ENCODE results near the gene NFYB. TPM values are rescaled to one million over a fixed set of nuclear protein-coding genes. Genes with fewer than 3 reads are reported as not detected.

The NFYB gene
- total RNA-seq (2022) (28.3 and 36.0 TPM in 2 replicates), Bru-seq, nascent RNA (percentile 77 among the genes with signal in this experiment), BruChase-seq, experiment 1, labeled RNA remaining after a 6-hour chase (percentile 80 among the genes with signal in this experiment), BruChase-seq, experiment 2, labeled RNA remaining after a 2-hour chase (percentile 79 among the genes with signal in this experiment)
- long read RNA-seq, transcript NFYB-205 (8 exons, 1,727 nt): minor isoform, 8 of 54 reads
- long read RNA-seq, transcript NFYB-201 (8 exons, 3,512 nt): major isoform, 28 of 54 reads
- long read RNA-seq, partial matches to known transcripts: 6 of 54 reads
- long read RNA-seq, other reads (novel, unspliced or antisense): 12 of 54 reads

DNA sequence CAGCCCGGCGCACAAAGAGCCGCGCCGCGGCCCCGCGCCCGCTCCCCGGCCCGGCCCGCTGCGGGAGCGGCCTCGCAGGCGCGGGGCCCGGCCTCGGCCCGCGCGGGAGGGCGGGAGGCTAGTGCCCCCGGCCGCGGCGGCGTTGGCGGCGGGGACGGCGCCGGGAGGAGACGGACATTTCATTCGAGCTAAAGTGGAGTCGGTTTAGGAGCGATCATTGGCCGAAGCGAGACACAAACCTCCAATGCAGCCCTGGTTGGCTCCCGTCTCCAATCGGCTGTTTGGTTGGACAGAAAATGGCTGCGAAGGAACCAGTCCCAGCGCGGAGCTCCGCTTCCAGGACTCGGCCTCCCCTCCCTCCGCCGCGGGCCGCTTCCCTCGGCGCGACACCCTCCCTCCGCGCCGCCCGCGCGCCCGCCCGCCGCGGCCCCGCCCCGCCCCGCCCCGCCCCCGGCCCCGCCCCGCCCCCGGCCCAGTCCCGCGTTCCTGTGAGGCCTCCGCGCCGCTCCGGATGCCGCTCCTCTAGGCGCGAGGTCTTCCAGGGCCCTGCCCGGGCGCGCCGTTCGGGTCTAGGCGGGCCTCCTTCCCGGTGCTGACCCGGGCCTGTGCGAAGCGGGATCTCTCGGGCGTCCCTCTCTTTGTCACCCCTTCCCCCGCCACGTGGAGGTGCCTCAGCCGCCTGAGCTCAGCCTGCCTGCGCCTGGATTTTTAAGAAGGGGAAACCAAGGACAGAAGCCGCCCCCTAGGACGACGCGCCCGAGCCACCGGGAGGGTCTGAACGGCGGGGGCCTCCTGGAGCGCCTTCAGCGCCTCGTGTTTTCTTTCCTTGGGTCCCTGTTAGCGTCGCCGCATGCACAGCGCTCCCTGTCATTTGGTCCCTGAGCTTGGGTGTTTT is at the start of gene NFYB:
NFYB (minus strand) TSS at position 309 of the 895 bp plus-strand sequence. CDS start 2,757 bp downstream, outside the sequence.
- no peaks in the 10 kb centered on the region for H3K9me3 Mint-ChIP-seq (ENCODE audit: low read depth, unreplicated experiment)
- peak within 1 kb of the TSS; percentile 62 for H3K4me3 Mint-ChIP-seq (ENCODE audit: low read depth, unreplicated experiment)
- peaks cover 5% of the 10 kb centered on the region for H3K36me3 Mint-ChIP-seq (ENCODE audit: insufficient read depth, unreplicated experiment)
- TF ChIP-seq, protein P1, sequence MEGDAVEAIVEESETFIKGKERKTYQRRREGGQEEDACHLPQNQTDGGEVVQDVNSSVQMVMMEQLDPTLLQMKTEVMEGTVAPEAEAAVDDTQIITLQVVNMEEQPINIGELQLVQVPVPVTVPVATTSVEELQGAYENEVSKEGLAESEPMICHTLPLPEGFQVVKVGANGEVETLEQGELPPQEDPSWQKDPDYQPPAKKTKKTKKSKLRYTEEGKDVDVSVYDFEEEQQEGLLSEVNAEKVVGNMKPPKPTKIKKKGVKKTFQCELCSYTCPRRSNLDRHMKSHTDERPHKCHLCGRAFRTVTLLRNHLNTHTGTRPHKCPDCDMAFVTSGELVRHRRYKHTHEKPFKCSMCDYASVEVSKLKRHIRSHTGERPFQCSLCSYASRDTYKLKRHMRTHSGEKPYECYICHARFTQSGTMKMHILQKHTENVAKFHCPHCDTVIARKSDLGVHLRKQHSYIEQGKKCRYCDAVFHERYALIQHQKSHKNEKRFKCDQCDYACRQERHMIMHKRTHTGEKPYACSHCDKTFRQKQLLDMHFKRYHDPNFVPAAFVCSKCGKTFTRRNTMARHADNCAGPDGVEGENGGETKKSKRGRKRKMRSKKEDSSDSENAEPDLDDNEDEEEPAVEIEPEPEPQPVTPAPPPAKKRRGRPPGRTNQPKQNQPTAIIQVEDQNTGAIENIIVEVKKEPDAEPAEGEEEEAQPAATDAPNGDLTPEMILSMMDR (IDR thresholded peaks at IDR 0.05; ENCODE audit: unreplicated experiment): no peak
- TSS peak; percentile 84 for BruUV-seq (replicated peaks)
- peak; percentile 94 for DNase-seq
- no peak within 1 kb of the TSS for H3K27ac Mint-ChIP-seq (ENCODE audit: unreplicated experiment)
- H3K27me3 Mint-ChIP-seq (ENCODE audit: unreplicated experiment): peaks cover 20% of the 10 kb centered on the region
- CTCF ChIA-PET: interaction anchor here (0.6 to 1.7 kb wide), 6 partner anchors 17 to 173 kb away, joined by 3 to 5 read pairs (median 4); partner anchors contain the start of gene TDG
- intact Hi-C loops (cut with micrococcal nuclease; ENCODE audit: unreplicated experiment): no loop called here
- H3K4me1 Mint-ChIP-seq (ENCODE audit: low read depth, unreplicated experiment): no peaks in the 10 kb centered on the region

DNA sequence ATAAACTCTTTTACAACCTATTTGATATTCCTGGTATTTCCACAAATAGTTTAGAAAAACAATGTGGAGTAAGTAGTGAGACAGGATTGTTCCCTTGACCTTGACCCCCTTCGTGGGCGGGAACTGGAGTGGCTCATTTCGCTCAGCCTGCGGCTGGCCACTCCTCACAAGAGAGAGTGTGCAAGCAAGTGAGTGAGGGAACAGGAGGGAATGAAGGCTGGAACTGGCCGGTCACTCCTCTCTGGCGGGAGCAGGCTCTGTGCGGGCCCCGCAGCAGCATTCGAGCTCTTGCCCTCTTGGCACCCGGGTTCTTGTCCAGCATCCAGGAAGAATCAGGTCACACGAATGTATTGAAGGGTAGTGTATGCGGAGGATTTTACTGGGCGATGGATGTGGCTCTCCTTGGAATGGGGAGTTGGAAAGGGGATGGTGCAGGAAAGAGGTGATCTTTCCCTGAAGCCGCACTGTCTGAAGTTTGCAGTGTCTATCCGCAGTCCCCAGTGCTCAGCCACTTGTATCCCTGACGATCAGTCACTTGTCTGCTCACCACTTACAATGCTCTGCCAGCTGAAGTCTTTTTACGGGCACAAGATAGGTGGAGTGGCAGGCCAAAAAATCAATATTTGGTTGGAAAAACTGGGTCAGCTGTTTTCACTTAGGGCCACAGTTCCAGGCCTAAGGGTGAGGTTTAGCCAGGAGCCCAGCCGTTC is 49.6 kb upstream of the NFYB start:
- intact Hi-C loops (cut with micrococcal nuclease; ENCODE audit: unreplicated experiment): no loop called here
- Mint-ChIP-seq H3K9me3 (ENCODE audit: low read depth, unreplicated experiment) (no peaks in the 10 kb centered on the region), H3K27ac (ENCODE audit: unreplicated experiment) (no peak overlapping the region), H3K36me3 (ENCODE audit: insufficient read depth, unreplicated experiment) (no peaks in the 10 kb centered on the region), H3K27me3 (ENCODE audit: unreplicated experiment) (no peaks in the 10 kb centered on the region), H3K4me3 (ENCODE audit: low read depth, unreplicated experiment) (no peak overlapping the region), H3K4me1 (ENCODE audit: low read depth, unreplicated experiment) (peaks cover 9% of the 10 kb centered on the region)
- BruUV-seq (replicated peaks): no TSS peak
- TF ChIP-seq, protein P1 (IDR thresholded peaks at IDR 0.05; ENCODE audit: unreplicated experiment): no peak
- CTCF ChIA-PET: interaction anchor here (0.9 kb wide), 1 partner anchor 10 kb away, joined by 3 read pairs; no protein-coding TSS in a partner anchor
- DNase-seq: peak; percentile 17

DNA sequence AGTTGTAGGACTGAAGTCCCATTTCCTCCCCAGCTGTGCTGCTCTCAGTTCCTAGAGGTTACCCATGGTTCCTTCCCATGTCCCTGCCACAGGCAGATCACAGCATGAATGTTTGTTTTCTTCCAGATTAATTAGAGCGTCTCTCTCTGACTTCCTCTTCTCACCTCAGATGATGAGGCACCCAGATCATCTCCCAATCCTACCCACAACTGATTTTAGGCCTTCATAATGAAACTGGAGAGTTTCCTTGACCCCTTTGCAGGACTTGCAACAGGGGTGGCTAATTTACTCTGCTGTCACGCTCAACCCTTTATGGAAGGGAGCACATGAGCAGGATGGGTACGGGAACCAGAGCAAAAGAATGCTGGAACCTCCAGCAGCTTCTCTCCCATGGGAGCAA is 45.4 kb upstream of the NFYB start:
- H3K36me3 Mint-ChIP-seq (ENCODE audit: insufficient read depth, unreplicated experiment): no peaks in the 10 kb centered on the region
- H3K27ac Mint-ChIP-seq (ENCODE audit: unreplicated experiment): no peak overlapping the region
- CTCF ChIA-PET: no interaction called here
- no peaks in the 10 kb centered on the region for H3K9me3 Mint-ChIP-seq (ENCODE audit: low read depth, unreplicated experiment)
- DNase-seq: no peak
- TF ChIP-seq, protein P1 (IDR thresholded peaks at IDR 0.05; ENCODE audit: unreplicated experiment): no peak
- no TSS peak for BruUV-seq (replicated peaks)
- intact Hi-C loops (cut with micrococcal nuclease; ENCODE audit: unreplicated experiment): no loop called here
- H3K4me1 Mint-ChIP-seq (ENCODE audit: low read depth, unreplicated experiment): peaks cover 11% of the 10 kb centered on the region
- H3K4me3 Mint-ChIP-seq (ENCODE audit: low read depth, unreplicated experiment): no peak overlapping the region
- H3K27me3 Mint-ChIP-seq (ENCODE audit: unreplicated experiment): no peaks in the 10 kb centered on the region

Data from Calu3 (cell line).